Ishikawa (cell line): ENCODE measurements around the gene DMD.

ENCODE experiments used
- CEBPB ChIP-seq: IDR thresholded peaks from 2 replicates; pipeline ENCODE4 v1.6.1; 2012
- CREB1 ChIP-seq: IDR thresholded peaks from 2 replicates; pipeline ENCODE4 v1.6.1; 2012; ENCODE audit warnings: low read depth
- EGR1 ChIP-seq: IDR thresholded peaks from 2 replicates; pipeline ENCODE4 v1.6.1; 2012
- EP300 ChIP-seq: IDR thresholded peaks from 2 replicates; pipeline ENCODE4 v1.6.1; 2012; ENCODE audit warnings: borderline replicate concordance
- FOXM1 ChIP-seq: IDR thresholded peaks from 2 replicates; pipeline ENCODE4 v1.6.1; 2012; ENCODE audit warnings: low read depth, borderline replicate concordance
- NFIC ChIP-seq: IDR thresholded peaks from 2 replicates; pipeline ENCODE4 v1.6.1; 2012
- RAD21 ChIP-seq: IDR thresholded peaks from 2 replicates; pipeline ENCODE4 v1.6.1; 2012; ENCODE audit warnings: low read depth
- TAF1 ChIP-seq: IDR thresholded peaks from 2 replicates; pipeline ENCODE4 v1.6.1; 2012; ENCODE audit warnings: low read depth, mild to moderate bottlenecking
- TCF12 ChIP-seq: IDR thresholded peaks from 2 replicates; pipeline ENCODE4 v1.6.1; 2012; ENCODE audit warnings: low read depth
- TEAD4 ChIP-seq: IDR thresholded peaks from 2 replicates; pipeline ENCODE4 v1.6.1; 2012
- YY1 ChIP-seq: IDR thresholded peaks from 2 replicates; pipeline ENCODE4 v1.6.1; 2012; ENCODE audit warnings: low read depth
- ZBTB7A ChIP-seq: IDR thresholded peaks from 2 replicates; pipeline ENCODE4 v1.6.1; 2012; ENCODE audit warnings: low read depth
- TF ChIP-seq, protein P1 (sequence below): IDR thresholded peaks from 2 replicates; pipeline ENCODE4 v1.6.1; 2012; ENCODE audit warnings: low read depth, mild to moderate bottlenecking
- TF ChIP-seq, protein P2 (sequence below): IDR thresholded peaks from 2 replicates; pipeline ENCODE4 v1.6.1; 2012
- TF ChIP-seq, protein P3 (sequence below): IDR thresholded peaks from 2 replicates; pipeline ENCODE4 v1.6.1; 2012

The DMD gene

DNA sequence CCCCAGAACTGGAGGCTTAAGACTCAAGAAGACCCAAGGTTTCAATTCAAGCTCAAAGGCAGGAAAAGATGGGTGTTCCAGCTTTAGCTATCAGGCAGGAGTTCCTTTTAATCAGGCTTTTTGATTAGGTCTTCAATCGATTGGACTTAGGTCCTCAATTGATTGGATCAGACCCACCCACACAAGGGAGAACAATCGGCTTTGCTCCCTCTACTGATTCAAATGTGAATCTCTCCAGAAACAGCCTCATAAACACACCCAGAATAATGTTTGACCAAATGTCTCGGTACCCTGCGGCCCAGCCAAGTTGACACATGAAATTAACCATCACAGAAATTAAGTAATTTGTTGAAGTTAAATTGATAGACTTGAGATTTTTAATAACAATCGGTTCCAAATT, 1222.4 kb downstream of the DMD start:
- TF ChIP-seq TAF1 = no peak

DNA sequence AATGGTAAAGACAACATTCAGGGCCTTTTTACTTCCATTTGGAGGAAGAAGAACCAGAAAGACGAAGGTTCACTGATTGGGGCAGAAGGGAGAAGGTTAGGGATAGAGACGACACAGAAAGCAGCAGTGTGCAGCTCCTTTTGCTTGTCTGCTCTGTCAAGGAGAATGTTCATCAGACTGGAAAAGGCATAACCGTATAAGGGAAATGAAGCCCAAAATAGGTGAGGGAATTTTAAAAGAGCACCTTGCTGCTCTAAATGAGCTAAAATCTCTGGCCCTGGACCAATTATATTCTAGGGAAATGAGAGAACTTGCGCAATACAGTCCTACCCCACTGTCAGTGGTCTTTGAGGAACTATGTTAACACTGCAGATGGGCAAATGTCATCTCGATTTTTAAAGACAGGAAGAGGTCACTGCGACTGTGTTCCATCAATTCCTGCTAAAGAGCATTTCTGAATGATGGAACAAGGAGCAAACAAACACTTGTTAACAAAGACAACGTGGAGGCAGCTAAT, 1229.7 kb downstream of the DMD start:
- TF ChIP-seq RAD21 (no peak), EP300 (no peak), ZBTB7A (no peak), TEAD4 (no peak), CEBPB (no peak), TAF1 (no peak), EGR1 (no peak)
- TF ChIP-seq, protein P1, sequence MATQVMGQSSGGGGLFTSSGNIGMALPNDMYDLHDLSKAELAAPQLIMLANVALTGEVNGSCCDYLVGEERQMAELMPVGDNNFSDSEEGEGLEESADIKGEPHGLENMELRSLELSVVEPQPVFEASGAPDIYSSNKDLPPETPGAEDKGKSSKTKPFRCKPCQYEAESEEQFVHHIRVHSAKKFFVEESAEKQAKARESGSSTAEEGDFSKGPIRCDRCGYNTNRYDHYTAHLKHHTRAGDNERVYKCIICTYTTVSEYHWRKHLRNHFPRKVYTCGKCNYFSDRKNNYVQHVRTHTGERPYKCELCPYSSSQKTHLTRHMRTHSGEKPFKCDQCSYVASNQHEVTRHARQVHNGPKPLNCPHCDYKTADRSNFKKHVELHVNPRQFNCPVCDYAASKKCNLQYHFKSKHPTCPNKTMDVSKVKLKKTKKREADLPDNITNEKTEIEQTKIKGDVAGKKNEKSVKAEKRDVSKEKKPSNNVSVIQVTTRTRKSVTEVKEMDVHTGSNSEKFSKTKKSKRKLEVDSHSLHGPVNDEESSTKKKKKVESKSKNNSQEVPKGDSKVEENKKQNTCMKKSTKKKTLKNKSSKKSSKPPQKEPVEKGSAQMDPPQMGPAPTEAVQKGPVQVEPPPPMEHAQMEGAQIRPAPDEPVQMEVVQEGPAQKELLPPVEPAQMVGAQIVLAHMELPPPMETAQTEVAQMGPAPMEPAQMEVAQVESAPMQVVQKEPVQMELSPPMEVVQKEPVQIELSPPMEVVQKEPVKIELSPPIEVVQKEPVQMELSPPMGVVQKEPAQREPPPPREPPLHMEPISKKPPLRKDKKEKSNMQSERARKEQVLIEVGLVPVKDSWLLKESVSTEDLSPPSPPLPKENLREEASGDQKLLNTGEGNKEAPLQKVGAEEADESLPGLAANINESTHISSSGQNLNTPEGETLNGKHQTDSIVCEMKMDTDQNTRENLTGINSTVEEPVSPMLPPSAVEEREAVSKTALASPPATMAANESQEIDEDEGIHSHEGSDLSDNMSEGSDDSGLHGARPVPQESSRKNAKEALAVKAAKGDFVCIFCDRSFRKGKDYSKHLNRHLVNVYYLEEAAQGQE = no peak

DNA sequence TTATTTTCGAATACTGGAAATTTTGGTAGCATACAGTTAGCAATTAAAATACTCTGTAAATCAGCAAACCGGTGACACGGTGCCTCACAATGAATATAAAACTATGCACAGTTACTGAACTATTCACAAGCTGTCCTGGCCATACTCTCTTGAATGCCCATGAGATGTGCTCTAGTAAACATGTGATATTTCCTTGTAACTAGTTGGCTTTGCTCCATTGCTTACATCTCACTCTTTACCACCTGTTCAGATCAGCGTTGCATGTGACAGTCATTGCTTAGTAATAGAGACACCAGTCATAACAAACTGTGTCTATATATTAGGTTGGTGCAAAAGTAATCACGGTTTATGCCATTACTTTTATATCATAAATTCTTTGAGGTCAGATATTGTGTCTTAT, 1241.6 kb downstream of the DMD start:
- TF ChIP-seq, protein P1 = no peak
- TF ChIP-seq RAD21 = no peak
- TF ChIP-seq EGR1 = no peak
- TF ChIP-seq ZBTB7A = no peak
- no peak for TF ChIP-seq TAF1
- TF ChIP-seq CEBPB = no peak
- TF ChIP-seq FOXM1 = no peak

DNA sequence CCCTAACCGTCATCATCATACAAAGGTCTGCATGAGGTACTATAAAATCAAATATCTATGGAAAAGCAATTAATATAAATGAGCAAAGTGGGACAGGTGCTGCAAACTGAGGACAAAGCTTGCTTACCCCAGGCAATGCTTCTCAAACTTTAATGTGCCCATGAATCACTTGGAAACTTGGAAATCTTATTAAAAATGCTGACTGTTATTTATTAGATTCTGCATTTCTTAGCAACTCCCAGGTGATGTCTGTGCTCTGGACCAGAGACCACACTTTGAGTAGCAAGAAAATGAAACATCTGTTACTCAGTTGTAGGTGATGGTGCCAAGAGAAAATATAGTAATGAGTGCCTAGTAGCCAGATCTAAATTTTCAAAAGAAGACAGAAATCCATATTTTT, 1249.1 kb downstream of the DMD start:
- TF ChIP-seq, protein P1 = no peak
- TF ChIP-seq TAF1 (no peak), CEBPB (no peak), YY1 (no peak), CREB1 (no peak), TEAD4 (no peak), FOXM1 (no peak), ZBTB7A (no peak), EP300 (no peak), EGR1 (no peak), TCF12 (no peak), NFIC (no peak), RAD21 (no peak)
- TF ChIP-seq, protein P2, sequence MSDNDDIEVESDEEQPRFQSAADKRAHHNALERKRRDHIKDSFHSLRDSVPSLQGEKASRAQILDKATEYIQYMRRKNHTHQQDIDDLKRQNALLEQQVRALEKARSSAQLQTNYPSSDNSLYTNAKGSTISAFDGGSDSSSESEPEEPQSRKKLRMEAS = no peak
- TF ChIP-seq, protein P3, sequence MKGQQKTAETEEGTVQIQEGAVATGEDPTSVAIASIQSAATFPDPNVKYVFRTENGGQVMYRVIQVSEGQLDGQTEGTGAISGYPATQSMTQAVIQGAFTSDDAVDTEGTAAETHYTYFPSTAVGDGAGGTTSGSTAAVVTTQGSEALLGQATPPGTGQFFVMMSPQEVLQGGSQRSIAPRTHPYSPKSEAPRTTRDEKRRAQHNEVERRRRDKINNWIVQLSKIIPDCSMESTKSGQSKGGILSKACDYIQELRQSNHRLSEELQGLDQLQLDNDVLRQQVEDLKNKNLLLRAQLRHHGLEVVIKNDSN = no peak

DNA sequence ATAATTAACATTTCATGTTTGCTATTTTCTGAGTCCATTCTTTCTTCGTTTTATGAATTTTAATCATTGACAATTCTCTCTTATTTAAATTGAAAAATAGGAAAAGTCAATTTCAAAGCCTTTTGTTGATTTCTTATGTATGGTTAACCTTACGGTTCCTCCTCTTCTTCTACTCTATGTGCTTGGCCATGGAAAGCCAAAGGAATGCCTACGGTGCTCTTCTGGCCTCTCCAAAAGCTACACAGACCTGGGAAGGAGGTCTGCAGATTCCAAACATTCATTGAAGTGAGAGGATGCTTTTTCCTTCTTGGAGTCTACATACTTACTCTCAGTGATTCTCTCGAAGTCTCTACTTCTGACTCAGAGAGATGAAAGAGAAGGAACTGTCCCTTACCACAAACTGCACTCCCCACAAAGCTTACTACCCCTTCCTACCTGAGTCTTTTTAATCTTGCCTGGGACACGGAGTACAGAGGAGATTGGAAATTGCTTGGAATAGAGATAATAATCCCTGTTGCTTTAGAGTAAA, 1276.4 kb downstream of the DMD start:
- TF ChIP-seq YY1 (no peak), TAF1 (no peak), CEBPB (no peak), NFIC (no peak), FOXM1 (no peak), TCF12 (no peak), EP300 (no peak), ZBTB7A (no peak), TEAD4 (no peak), EGR1 (no peak), RAD21 (no peak), CREB1 (no peak)
- TF ChIP-seq, protein P1 = no peak
- TF ChIP-seq, protein P2 = no peak
- TF ChIP-seq, protein P3 = no peak
